ENCODE results near the gene ADAT3.

GRCh38 chr19:1936916-1937610, 31.9 kb downstream of the ADAT3 start:
- no peak for TF ChIP-seq CTCF (IDR thresholded peaks at IDR 0.05)
- no peak for TF ChIP-seq RAD21 (IDR thresholded peaks at IDR 0.05; ENCODE audit: low read length)
- TF ChIP-seq POLR2AphosphoS5 (IDR thresholded peaks at IDR 0.05; ENCODE audit: low read depth, low read length): no peak
- TF ChIP-seq JUND (IDR thresholded peaks at IDR 0.05): no peak
- no peak for TF ChIP-seq EP300 (IDR thresholded peaks at IDR 0.05; ENCODE audit: borderline replicate concordance in 1 of 2, low read depth in 1 of 2, low read length in 1 of 2)
